B cell (primary cell): Measurements from ENCODE around the gene UBE2D1. TPM values are rescaled to one million over a fixed set of nuclear protein-coding genes. Genes with fewer than 3 reads are reported as not detected.

ENCODE experiments used
- ATAC-seq: fragments of 200-7000 bp; cut with Tn5 transposase; one replicate; pipeline ENCODE4 v1.10.0; 2021; ENCODE audit warnings: low read depth, mild to moderate bottlenecking, moderate number of reproducible peaks, moderate library complexity
- CTCF ChIA-PET: fragments of 350-600 bp; sonication (Branson Sonifier 250); formaldehyde crosslinking; loops from one replicate; lab custom pipeline; 2021; ENCODE audit warnings: antibody characterized with exemption, inconsistent platforms; lab: Charles Lee
- POLR2A ChIA-PET: fragments of 350-600 bp; sonication (Branson Sonifier 250); formaldehyde crosslinking; loops from one replicate; lab custom pipeline; 2021; ENCODE audit warnings: antibody characterized with exemption; lab: Charles Lee
- DNase-seq: peaks from one replicate; pipeline ENCODE4 v3.0.0; 2013
- H2AFZ ChIP-seq: 2 replicates; pipeline ENCODE4 v1.6.1; 2012; ENCODE audit warnings: mild to moderate bottlenecking, low read depth, low read length; ENCODE audit not compliant: insufficient read depth, poor library complexity, severe bottlenecking
- H3K27ac ChIP-seq, 2 donors: 1 replicate in 1 of 2; 2 replicates in 1 of 2; pipeline ENCODE4 v1.5.1; 2012 to 2013; ENCODE audit warnings: low read length in 2 of 2, mild to moderate bottlenecking in 2 of 2, moderate library complexity in 1 of 2
- H3K27me3 ChIP-seq, 4 experiments: fragments of 200-600 bp in 1 of 4; sonication (generic) in 1 of 4; replicated peaks in 1 of 4; 1 replicate in 2 of 4; 2 replicates in 2 of 4; pipeline versions ENCODE4 v1.6.1 to v1.7.0; 2013 to 2016; ENCODE audit warnings: low read length in 3 of 4, mild to moderate bottlenecking in 2 of 4, mixed read lengths in 1 of 4, moderate library complexity in 1 of 4; ENCODE audit not compliant: insufficient read depth in 4 of 4, control insufficient read depth in 3 of 4; ENCODE audit errors: control extremely low read depth in 1 of 4
- H3K36me3 ChIP-seq, 2 experiments: replicated peaks in 1 of 2; 1 replicate in 1 of 2; 2 replicates in 1 of 2; pipeline versions ENCODE4 v1.6.1 to v1.7.1; 2013; ENCODE audit warnings: low read length in 1 of 2; ENCODE audit not compliant: insufficient read depth in 2 of 2, control insufficient read depth in 1 of 2; ENCODE audit errors: control extremely low read depth in 1 of 2, extremely low read depth in 1 of 2
- H3K4me1 ChIP-seq, 2 donors: fragments of 200-600 bp in 1 of 2; sonication (generic) in 1 of 2; 1 replicate in 1 of 2; 2 replicates in 1 of 2; pipeline versions ENCODE4 v1.5.1 to v1.6.1; 2013 to 2017; ENCODE audit warnings: low read length in 2 of 2; ENCODE audit not compliant: control insufficient read depth in 2 of 2, insufficient read depth in 2 of 2
- H3K4me2 ChIP-seq: replicated peaks from 2 replicates; pipeline ENCODE3; 2012; ENCODE audit warnings: mild to moderate bottlenecking, low read depth, low read length; ENCODE audit not compliant: poor library complexity, severe bottlenecking
- H3K4me3 ChIP-seq, 5 experiments: fragments of 200-600 bp in 1 of 5; sonication (generic) in 1 of 5; 1 replicate in 3 of 5; 2 replicates in 2 of 5; pipeline versions ENCODE4 v1.5.1 to v1.7.0; 2011 to 2016; ENCODE audit warnings: low read length in 4 of 5, mild to moderate bottlenecking in 4 of 5, low read depth in 2 of 5, control low read depth in 1 of 5, moderate library complexity in 1 of 5; ENCODE audit not compliant: insufficient read depth in 1 of 5; ENCODE audit errors: control extremely low read depth in 1 of 5, extremely low read depth in 1 of 5
- H3K79me2 ChIP-seq: fragments of 200-600 bp; sonication (generic); one replicate; pipeline ENCODE4 v1.6.0; 2016; ENCODE audit warnings: low read length; ENCODE audit not compliant: control insufficient read depth, insufficient read depth
- H3K9ac ChIP-seq: fragments of 200-600 bp; sonication (generic); 2 replicates; pipeline ENCODE4 v1.6.1; 2017; ENCODE audit warnings: mild to moderate bottlenecking, low read length, moderate library complexity
- H3K9me3 ChIP-seq, 3 donors: one replicate each; pipeline versions ENCODE4 v1.6.1 to v1.7.1; 2013; ENCODE audit warnings: low read length in 2 of 3; ENCODE audit not compliant: control insufficient read depth in 2 of 3, insufficient read depth in 1 of 3; ENCODE audit errors: control extremely low read depth in 1 of 3
- H4K20me1 ChIP-seq: 2 replicates; pipeline ENCODE4 v1.6.0; 2012; ENCODE audit warnings: mild to moderate bottlenecking, low read length; ENCODE audit not compliant: insufficient read depth, control insufficient read depth, poor library complexity, severe bottlenecking
- H3K27ac Mint-ChIP-seq: one replicate; pipeline ENCODE4 v1.8.0; 2021; ENCODE audit warnings: mixed read lengths
- H3K27me3 Mint-ChIP-seq: one replicate; pipeline ENCODE4 v1.8.0; 2021; ENCODE audit warnings: mixed read lengths
- H3K4me1 Mint-ChIP-seq: one replicate; pipeline ENCODE4 v1.8.0; 2021; ENCODE audit warnings: mixed read lengths
- H3K4me3 Mint-ChIP-seq: one replicate; pipeline ENCODE4 v1.8.0; 2021; ENCODE audit warnings: mixed read lengths
- H3K9me3 Mint-ChIP-seq: one replicate; pipeline ENCODE4 v1.8.0; 2022; ENCODE audit warnings: mixed read lengths; ENCODE audit not compliant: insufficient read depth
- CTCF ChIP-seq: fragments of 200-600 bp; IDR thresholded peaks from one replicate; pipeline ENCODE4 v1.8.0; 2022; ENCODE audit warnings: antibody characterized with exemption, mild to moderate bottlenecking
- EZH2 ChIP-seq: IDR thresholded peaks from 2 replicates; pipeline ENCODE4 v1.6.1; 2012; ENCODE audit warnings: borderline replicate concordance, low read depth, mild to moderate bottlenecking, moderate library complexity, low read length; ENCODE audit not compliant: insufficient read depth, poor library complexity, severe bottlenecking
- WGBS: methylation state at CpG from one replicate; pipeline ENCODE4 v1.1.5; 2013; ENCODE audit warnings: missing lambda C conversion rate; ENCODE audit not compliant: insufficient coverage; 5-methylcytosine and 5-hydroxymethylcytosine counted together
- intact Hi-C: fragments of 100-400 bp; cut with micrococcal nuclease; formaldehyde crosslinking; loops from one replicate; pipeline ENCODE4 v1.10.0; 2022
- polyA plus RNA-seq: library from polyadenylated mRNA; depleted of rRNA; stranded (reverse); fragments of >200 nt; gene quantifications from 2 replicates; pipeline ENCODE4 v1.2.3, GENCODE V29; 2012
- total RNA-seq, 2 donors: library from RNA; stranded (reverse); fragments of 120-200 nt in 1 of 2; gene quantifications; 1 replicate in 1 of 2; 2 replicates in 1 of 2; pipeline versions ENCODE4 v1.2.3 to v1.2.4, GENCODE V29; 2013 to 2022

The UBE2D1 gene
- total and polyA plus RNA-seq, 2 donors (not counting 1 experiment from before 2014, with no cell fraction given) = 8.5 to 12.6 TPM

GRCh38 chr10:58352956-58353610 is 18.3 kb downstream of the UBE2D1 start:
- Mint-ChIP-seq H3K4me1 (peaks cover 54% of the 10 kb centered on the region), H3K4me3 (no peak overlapping the region), H3K27me3 (no peaks in the 10 kb centered on the region), H3K27ac (no peak overlapping the region), H3K9me3 (no peaks in the 10 kb centered on the region)
- no peaks in the 10 kb centered on the region for H3K27me3 ChIP-seq
- peaks cover 6 to 45% of the 10 kb centered on the region in 2 donors for H3K4me1 ChIP-seq
- no peak overlapping the region for H3K4me3 ChIP-seq
- no peaks in the 10 kb centered on the region for H3K36me3 ChIP-seq
- ChIA-PET CTCF (no interaction called here), POLR2A (no interaction called here)
- no peak overlapping the region for H3K27ac ChIP-seq
- H3K79me2 ChIP-seq = peaks cover 73% of the 10 kb centered on the region
- H4K20me1 ChIP-seq = peaks cover 24% of the 10 kb centered on the region
- no peak overlapping the region for H2AFZ ChIP-seq
- 90% methylated on average over 2 of the region's 2 CpGs for WGBS
- ATAC-seq = no peak
- peak overlapping the region; percentile 19 for H3K4me2 ChIP-seq
- intact Hi-C loops = no loop called here
- no peak for TF ChIP-seq EZH2
- TF ChIP-seq CTCF = no peak
- H3K9ac ChIP-seq = no peak overlapping the region
- no peaks in the 10 kb centered on the region for H3K9me3 ChIP-seq
- no peak for DNase-seq

GRCh38 chr10:58356756-58357155 is 21.9 kb downstream of the UBE2D1 start:
- no peaks in the 10 kb centered on the region for H3K9me3 ChIP-seq
- ChIA-PET POLR2A (no interaction called here), CTCF (interaction anchor here (0.9 kb wide), 1 partner anchor 9 kb away, joined by 3 read pairs; no protein-coding TSS in a partner anchor)
- no peak overlapping the region for H3K4me3 ChIP-seq
- no peak overlapping the region for H3K27ac Mint-ChIP-seq
- intact Hi-C loops = no loop called here
- peaks cover 0 to 8% of the 10 kb centered on the region in 2 experiments for H3K36me3 ChIP-seq
- no peak overlapping the region for H3K27ac ChIP-seq
- H3K4me1 ChIP-seq = peaks cover 6 to 38% of the 10 kb centered on the region in 2 donors
- H3K4me1 Mint-ChIP-seq = peaks cover 39% of the 10 kb centered on the region
- no peaks in the 10 kb centered on the region for H3K27me3 ChIP-seq
- H3K9ac ChIP-seq = no peak overlapping the region
- H3K79me2 ChIP-seq = peaks cover 64% of the 10 kb centered on the region
- no peak for ATAC-seq
- H3K9me3 Mint-ChIP-seq = no peaks in the 10 kb centered on the region
- no peaks in the 10 kb centered on the region for H3K27me3 Mint-ChIP-seq
- no peak for TF ChIP-seq EZH2
- TF ChIP-seq CTCF = no peak
- H2AFZ ChIP-seq = no peak overlapping the region
- no peak for DNase-seq
- H3K4me3 Mint-ChIP-seq = no peak overlapping the region
- H3K4me2 ChIP-seq = no peak overlapping the region
- WGBS = 20% methylated on average over 1 of the region's 2 CpGs
- H4K20me1 ChIP-seq = peaks cover 34% of the 10 kb centered on the region
